SJCRH30 (cell line): ENCODE measurements around the gene MAT2B. TPM values are rescaled to one million over a fixed set of nuclear protein-coding genes. Genes with fewer than 3 reads are reported as not detected.

Experiments
- DNase-seq, 2 experiments: peaks; one replicate each; pipeline ENCODE4 v3.0.0-alpha.2; 2015 to 2020
- H3K27ac ChIP-seq: fragments of 250-450 bp; sonication (Bioruptor Pico); 2 replicates; pipeline ENCODE4 v1.5.1; 2020; ENCODE audit warnings: mild to moderate bottlenecking, moderate library complexity
- H3K27me3 ChIP-seq: fragments of 250-450 bp; sonication (Bioruptor Pico); 2 replicates; pipeline ENCODE4 v1.5.1; 2020; ENCODE audit warnings: mild to moderate bottlenecking, moderate library complexity
- H3K36me3 ChIP-seq: fragments of 250-450 bp; sonication (Bioruptor Pico); 2 replicates; pipeline ENCODE4 v1.5.1; 2020; ENCODE audit warnings: mild to moderate bottlenecking, moderate library complexity
- H3K4me1 ChIP-seq: fragments of 250-450 bp; sonication (Bioruptor Pico); 2 replicates; pipeline ENCODE4 v1.5.1; 2020; ENCODE audit warnings: mild to moderate bottlenecking, moderate library complexity
- H3K4me3 ChIP-seq: fragments of 250-450 bp; sonication (Bioruptor Pico); 2 replicates; pipeline ENCODE4 v1.5.1; 2020; ENCODE audit warnings: mild to moderate bottlenecking, moderate library complexity
- H3K9me3 ChIP-seq: fragments of 250-450 bp; sonication (Bioruptor Pico); replicated peaks from 2 replicates; pipeline ENCODE4 v1.5.1; 2020; ENCODE audit warnings: mild to moderate bottlenecking, moderate library complexity
- total RNA-seq: library from RNA; depleted of rRNA; stranded (reverse); fragments of >200 nt; shearing (Covaris generic); gene quantifications from 2 replicates; pipeline ENCODE4 v1.2.3, GENCODE V29; 2014; rRNA removed

Gene MAT2B
- total RNA-seq, 1 experiment from 2014 or later: 42.2 TPM

DNA sequence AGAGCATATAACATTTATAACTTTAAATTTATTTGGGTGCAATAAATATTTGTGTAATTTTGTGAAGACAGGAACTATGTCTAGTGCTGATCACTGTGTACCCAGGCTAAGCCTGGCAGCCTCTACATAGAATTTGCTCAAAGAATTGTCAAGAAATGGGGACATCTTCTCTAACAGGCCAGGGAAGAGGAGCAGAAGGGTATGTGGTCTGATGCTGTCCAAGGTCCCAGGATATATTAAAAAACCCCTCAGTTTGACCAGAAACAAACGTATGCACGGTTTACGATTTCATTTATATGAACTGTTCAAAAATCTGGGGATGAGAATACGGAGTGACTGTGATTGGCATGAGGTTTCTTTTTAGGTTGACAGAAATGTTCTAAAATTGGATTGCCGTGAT lies 55.9 kb downstream of the MAT2B start:
- H3K4me3 ChIP-seq: no peak overlapping the region
- H3K4me1 ChIP-seq: no peaks in the 10 kb centered on the region
- H3K27me3 ChIP-seq: peaks cover 20% of the 10 kb centered on the region
- no peaks in the 10 kb centered on the region for H3K9me3 ChIP-seq
- no peak for DNase-seq
- no peaks in the 10 kb centered on the region for H3K36me3 ChIP-seq
- H3K27ac ChIP-seq: no peak overlapping the region

DNA sequence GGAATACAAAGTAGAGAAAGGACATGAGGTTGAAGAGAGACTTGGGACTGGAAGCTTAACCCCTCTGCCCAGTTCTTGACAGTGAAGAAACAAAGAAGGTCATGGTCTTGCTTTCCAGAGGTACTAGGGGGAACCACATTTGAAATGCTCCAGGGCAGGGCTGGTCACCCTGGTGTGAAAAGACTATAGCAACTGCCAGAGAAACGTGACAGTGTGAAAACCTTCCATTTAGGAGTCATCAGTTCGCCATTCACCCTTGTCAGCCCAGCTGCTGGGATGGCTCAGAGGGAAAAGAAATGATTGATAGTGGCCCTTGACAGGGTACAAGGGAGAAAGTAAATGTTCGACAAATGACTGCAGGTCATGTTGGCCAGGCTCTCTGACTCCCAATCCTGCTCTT lies 56.7 kb downstream of the MAT2B start:
- H3K4me1 ChIP-seq: no peaks in the 10 kb centered on the region
- no peaks in the 10 kb centered on the region for H3K9me3 ChIP-seq
- H3K4me3 ChIP-seq: no peak overlapping the region

DNA sequence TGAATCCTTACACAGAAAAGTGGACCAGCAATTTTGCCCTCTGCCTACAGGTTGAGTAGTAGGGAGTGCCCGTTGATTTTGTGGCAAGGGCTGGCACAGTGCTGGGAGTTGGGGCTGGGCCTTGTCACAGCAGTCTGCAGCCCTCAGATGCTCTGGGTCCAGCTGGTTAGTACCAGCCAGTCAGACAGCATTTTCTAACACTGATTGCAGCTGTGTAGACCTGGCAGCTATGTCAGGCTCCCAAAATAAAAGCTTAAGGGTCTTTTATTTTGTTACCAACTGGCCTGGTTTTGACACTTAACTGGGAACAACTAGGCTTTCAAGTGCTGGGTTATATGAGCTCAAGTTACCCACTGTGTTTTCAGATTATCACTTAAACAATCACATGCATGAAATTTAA lies 57.7 kb downstream of the MAT2B start:
- peaks cover 16% of the 10 kb centered on the region for H3K27me3 ChIP-seq
- no peak for DNase-seq
- H3K27ac ChIP-seq: no peak overlapping the region
- no peaks in the 10 kb centered on the region for H3K4me1 ChIP-seq
- H3K4me3 ChIP-seq: no peak overlapping the region
- no peaks in the 10 kb centered on the region for H3K9me3 ChIP-seq
- H3K36me3 ChIP-seq: no peaks in the 10 kb centered on the region

More for the DNA sequence above, 56.7 kb downstream of the MAT2B start:
- H3K27ac ChIP-seq: no peak overlapping the region
- DNase-seq: no peak
- no peaks in the 10 kb centered on the region for H3K36me3 ChIP-seq
- H3K27me3 ChIP-seq: peaks cover 20% of the 10 kb centered on the region

DNA sequence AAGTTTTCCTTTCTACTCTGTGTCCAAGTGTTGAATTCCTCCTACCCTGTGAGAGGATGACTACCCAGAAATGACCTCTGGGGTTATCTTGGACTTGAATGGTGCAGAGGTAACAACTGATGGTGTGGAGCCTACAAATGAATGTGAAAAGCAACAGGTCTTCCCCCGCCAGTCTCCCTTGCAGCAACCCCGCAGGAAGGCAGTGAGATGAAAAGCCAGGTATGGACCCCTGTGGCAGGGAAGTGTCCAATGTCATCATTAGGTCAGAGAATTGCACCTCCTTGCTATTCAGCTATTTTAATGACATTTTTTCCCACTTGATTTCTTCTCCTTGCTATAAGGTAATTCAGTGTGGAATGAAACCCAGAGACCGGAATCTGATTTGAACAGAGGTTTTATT lies 58.5 kb downstream of the MAT2B start:
- H3K36me3 ChIP-seq: no peaks in the 10 kb centered on the region
- H3K4me3 ChIP-seq: no peak overlapping the region
- no peak for DNase-seq
- H3K9me3 ChIP-seq: no peaks in the 10 kb centered on the region
- no peaks in the 10 kb centered on the region for H3K4me1 ChIP-seq
- peaks cover 19% of the 10 kb centered on the region for H3K27me3 ChIP-seq
- no peak overlapping the region for H3K27ac ChIP-seq

DNA sequence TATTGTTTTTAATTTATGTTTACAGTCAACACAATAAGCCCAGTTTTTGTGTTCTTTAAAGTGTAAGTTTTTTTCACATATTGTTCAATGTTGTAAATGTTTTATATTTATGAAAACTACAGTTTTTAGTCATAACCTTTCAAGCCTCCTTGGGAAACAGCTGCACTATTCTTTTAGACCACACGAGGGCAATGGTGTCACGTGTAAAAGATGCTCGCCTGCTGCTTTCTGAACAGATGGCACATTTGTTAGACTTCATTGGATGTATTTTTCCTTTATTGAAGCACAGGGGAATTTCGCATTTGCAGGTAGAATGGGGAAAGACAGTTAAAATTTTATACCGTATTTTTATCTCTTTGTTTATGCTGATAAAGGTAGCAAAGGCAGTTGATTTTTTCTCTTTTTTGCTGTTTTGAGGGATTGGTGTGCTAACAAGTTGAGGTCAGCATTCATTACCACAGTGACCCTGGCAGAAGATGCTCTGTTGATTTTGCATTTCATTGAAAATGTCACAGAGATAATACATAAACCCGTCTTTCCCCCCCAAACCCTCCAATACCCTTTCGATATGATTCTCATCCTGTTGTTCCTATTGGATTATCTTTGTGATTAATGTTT lies 59.0 kb downstream of the MAT2B start:
- Histone ChIP-seq H3K27ac (no peak overlapping the region), H3K4me3 (no peak overlapping the region), H3K27me3 (peaks cover 19% of the 10 kb centered on the region), H3K36me3 (no peaks in the 10 kb centered on the region), H3K4me1 (no peaks in the 10 kb centered on the region), H3K9me3 (no peaks in the 10 kb centered on the region)
- DNase-seq: peak; percentile 17 to 76

DNA sequence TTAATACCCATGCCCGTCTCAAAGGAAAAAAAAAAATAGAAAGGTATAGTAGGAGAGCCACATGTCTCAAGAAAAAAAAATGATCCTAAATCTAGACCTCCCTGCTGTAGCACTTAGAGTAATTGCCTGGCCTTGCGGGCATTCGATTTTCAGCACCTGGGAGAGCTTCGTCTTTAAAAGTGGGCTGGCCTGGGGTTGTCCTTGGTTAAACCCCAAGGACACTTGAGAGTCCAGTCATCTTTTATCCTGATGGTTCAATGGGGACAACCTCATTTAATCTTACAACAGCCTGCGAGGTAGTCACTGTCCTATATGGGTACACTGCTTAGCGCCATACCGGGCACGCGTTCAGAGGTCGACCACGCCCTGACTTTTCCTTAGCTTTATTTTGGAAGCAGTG lies 60.1 kb downstream of the MAT2B start:
- no peaks in the 10 kb centered on the region for H3K4me1 ChIP-seq
- no peaks in the 10 kb centered on the region for H3K36me3 ChIP-seq
- H3K9me3 ChIP-seq: no peaks in the 10 kb centered on the region
- H3K27me3 ChIP-seq: peaks cover 19% of the 10 kb centered on the region
- no peak overlapping the region for H3K27ac ChIP-seq
- DNase-seq: no peak
- no peak overlapping the region for H3K4me3 ChIP-seq

DNA sequence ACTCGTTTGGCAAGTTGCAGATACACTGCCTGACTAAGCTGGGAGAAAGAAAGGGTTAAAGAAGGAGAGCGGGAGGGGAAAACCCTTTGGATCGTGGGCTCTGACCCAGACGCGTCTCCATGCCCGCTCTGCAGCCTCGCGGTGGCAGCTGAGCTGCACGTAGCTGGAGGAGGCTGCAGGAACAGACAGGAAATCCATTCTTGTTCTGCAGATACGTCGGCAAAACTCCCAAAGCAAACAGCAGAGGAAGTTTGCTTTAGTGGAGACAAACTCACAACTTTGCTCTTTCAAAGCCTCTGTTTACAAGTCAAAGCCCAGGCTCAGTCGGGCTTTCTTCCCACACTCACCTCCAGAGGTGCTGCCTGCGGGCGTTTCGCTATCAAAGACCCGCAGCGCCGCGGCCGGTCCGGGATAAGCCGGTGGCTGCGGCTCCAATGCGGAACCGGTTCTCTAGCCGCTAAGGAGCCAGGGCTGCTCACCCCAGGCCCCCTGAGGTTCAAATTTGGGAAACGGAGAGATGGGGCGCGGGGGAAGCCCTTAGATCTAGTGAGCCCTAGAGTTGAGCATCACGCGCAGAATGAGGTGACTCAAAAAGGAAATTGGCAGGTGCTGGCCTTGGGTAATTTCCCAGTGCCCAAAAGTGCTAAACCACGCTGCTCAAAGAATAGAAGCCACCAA lies 60.7 kb downstream of the MAT2B start:
- Histone ChIP-seq H3K4me3 (no peak overlapping the region), H3K36me3 (no peaks in the 10 kb centered on the region), H3K4me1 (no peaks in the 10 kb centered on the region), H3K27me3 (peaks cover 19% of the 10 kb centered on the region), H3K9me3 (no peaks in the 10 kb centered on the region), H3K27ac (no peak overlapping the region)
- no peak for DNase-seq

DNA sequence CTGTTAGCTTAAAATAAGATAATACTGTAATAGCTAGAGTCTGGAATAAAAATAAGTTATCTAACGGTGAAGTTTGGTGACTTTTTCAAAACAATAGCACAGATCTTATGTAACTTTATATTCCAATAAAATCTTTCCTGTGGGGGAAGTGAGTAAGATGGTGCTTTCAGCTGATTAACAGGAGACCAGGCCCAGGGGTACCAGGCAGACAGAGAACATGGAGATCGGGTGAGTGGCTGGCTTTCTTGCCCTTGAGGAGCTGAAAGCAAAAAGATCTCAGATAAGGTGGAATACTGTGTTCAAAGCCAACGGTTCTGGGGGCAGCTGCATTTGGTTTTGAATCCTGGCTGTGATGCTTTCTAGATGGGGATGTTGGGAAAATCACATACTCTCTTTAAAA lies 61.3 kb downstream of the MAT2B start:
- Histone ChIP-seq H3K27ac (no peak overlapping the region), H3K4me3 (no peak overlapping the region), H3K36me3 (no peaks in the 10 kb centered on the region), H3K27me3 (peaks cover 19% of the 10 kb centered on the region), H3K4me1 (peaks cover 5% of the 10 kb centered on the region), H3K9me3 (no peaks in the 10 kb centered on the region)
- DNase-seq: no peak

DNA sequence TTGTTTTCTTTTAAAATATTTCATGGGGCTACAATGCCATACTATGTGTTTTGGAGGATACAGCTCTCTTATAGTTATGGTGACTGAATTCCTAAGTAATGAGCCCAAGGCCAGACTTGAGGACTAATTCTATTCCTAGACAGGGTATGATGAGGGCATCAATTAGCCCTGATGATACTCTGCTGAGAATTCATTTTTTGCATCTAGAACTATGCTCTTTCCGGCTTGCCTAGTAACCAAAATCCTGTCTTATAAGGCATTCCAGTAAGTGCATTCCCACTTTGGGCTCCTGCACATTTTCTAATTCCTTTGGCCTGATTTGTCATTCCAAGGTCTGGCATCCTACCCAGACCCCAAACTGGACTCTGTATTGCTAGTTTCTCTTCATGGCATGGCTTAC lies 62.4 kb downstream of the MAT2B start:
- no peak overlapping the region for H3K27ac ChIP-seq
- H3K4me3 ChIP-seq: no peak overlapping the region
- no peaks in the 10 kb centered on the region for H3K9me3 ChIP-seq
- peaks cover 19% of the 10 kb centered on the region for H3K27me3 ChIP-seq
- no peak for DNase-seq
- peaks cover 8% of the 10 kb centered on the region for H3K4me1 ChIP-seq
- no peaks in the 10 kb centered on the region for H3K36me3 ChIP-seq

Other genes with a start within 250 kb of the MAT2B start
- gene CCNG1, start 68.0 kb upstream of the MAT2B start, total RNA-seq: 199 and 202 TPM in 2 replicates
- gene NUDCD2, start 45.5 kb upstream of the MAT2B start, total RNA-seq: 19.1 and 20.1 TPM in 2 replicates
- 74.1 and 92.5 TPM in 2 replicates for gene HMMR, start 45.0 kb upstream of the MAT2B start, total RNA-seq